HG03354 (cell line): ENCODE data around the gene SAMD5.
"Not testable (repeated sequence)": the region's sequence is repeated elsewhere in the genome, so short reads cannot be mapped to it uniquely, and the experiment has no call there.

ENCODE experiments used
- ATAC-seq: cut with Tn5 transposase; IDR thresholded peaks from one replicate; pipeline ENCODE4 v1.9.1; 2021; ENCODE audit warnings: mild to moderate bottlenecking; ENCODE audit not compliant: unreplicated experiment, poor library complexity, severe bottlenecking

Gene SAMD5

DNA sequence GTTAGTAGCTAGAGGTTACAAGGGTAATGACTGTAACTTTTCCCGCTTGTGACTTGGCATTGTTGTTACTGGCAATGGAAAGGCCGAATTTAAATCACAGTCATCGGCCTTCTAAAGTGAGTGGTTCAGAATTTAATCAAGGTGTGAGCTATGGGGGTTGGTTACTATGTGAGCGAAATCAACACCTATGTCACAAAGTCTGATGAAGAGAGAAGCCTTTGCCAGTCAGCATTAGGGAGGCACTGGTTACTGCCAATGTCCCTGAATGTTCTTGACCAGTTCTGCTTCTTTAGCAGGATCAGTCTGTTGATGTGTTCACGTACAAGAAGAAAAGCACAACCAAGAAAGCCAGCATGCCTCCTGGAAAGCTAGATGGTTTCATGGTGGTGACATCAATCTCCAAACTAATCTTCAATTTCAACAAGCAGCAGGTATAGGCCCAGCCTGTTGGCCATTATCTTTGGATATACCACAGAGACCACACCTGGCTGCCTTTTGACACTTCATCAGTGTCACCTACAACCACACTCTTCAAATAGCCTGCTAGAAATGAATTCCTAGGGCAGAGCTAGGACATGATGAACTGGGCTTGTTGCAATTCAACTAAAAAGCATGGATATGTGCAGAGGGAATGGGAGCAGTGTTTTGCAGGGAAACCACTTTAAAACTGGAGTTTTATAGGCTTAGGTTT lies 17.2 kb downstream of the SAMD5 start:
- no peak for ATAC-seq

DNA sequence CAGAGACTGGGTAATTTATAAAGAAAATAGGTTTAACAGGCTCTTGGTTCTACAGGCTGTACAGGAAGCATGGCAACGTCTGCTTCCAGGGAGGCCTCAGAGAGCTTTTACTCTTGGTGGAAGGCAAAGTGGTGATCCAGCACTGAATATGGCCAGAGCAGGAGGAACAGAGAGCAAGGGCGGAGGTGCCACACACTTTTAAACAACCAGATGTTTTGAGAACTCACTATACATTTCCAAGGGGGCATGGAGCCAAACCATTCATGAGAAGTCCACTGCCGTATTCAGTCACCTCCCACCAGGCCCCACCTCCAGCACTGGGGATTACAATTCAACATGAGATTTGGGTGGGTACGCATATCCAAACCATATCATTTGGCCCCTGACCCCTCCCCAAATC lies 18.7 kb downstream of the SAMD5 start:
- no peak for ATAC-seq

DNA sequence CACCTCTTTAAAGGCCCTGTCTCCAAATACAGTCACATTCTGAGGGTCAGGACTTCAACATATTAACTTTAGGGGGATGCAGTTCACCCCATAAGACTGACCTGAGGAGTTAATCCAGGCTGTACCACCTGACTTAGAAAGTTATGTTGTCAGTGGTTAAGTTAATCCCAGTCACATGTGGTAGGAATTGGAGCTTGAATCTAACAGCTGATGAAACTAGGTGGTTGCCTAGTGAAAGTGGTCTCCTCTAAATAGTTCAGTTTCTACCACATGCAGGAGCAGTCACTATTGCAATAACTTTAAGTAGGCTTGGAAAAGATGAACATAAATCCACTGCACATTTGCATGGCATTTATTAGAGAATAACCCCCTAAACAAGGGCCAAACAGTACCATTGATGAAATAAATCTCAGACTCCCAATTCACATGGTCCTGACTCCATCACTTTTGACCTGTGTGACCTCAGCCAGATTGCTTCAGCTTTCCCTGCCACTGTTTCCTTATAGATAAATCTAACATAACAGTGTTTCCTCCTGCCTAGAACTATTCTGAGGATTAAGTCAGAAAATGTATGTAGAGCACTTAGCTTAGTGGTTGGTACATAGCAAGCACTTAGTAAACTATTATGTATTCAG lies 20.1 kb downstream of the SAMD5 start:
- ATAC-seq = no peak

- ATAC-seq = peak; percentile 70
Observed at GRCh38 chr6:147530132-147531060, 21.9 kb downstream of the SAMD5 start.

- no peak for ATAC-seq
Observed at GRCh38 chr6:147531321-147531720, 22.8 kb downstream of the SAMD5 start.

GRCh38 chr6:147534116-147534860 lies 25.8 kb downstream of the SAMD5 start:
- ATAC-seq = no peak

GRCh38 chr6:147538821-147539220 lies 30.3 kb downstream of the SAMD5 start:
- ATAC-seq = no peak

DNA sequence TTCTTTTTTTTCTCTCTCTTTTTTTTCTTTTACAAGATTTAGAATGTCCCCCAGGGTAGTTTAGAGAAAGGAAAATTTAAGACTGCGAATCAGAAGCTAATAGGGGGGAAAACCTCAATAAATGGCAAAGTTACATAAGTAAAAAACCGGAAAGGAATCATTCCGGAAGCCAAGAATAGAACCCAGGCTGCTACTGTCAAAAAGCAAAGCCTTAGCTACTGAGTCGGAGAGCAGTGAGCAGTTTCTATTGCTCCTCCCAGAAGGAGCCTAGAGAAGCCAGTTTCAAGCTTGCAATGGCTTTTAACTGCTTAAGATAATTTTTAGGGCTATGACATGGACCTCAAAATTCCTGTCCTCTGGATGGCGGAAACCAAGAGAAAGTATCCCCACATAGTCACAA lies 31.6 kb downstream of the SAMD5 start:
- ATAC-seq = no peak

- ATAC-seq = not testable (repeated sequence)
Observed at GRCh38 chr6:147542436-147542835, 33.9 kb downstream of the SAMD5 start.

DNA sequence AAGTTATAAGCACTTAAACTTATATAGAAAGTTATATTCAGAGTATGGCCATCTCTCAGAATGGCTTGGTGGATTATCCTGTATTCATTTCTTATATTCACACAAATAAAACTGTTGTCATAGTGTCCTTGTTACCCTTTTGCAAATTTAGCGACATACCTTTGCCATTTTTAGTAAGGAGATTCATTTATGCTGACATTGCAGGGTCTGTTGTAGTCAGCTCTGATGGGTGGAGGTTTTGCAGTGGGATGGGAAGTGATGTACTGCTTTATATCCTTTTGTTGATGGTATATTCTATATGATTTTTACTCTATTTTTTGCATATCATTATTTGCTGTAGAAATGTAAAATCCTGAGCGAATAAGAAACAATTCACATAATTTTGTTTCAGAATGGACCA lies 35.9 kb downstream of the SAMD5 start:
- no peak for ATAC-seq

DNA sequence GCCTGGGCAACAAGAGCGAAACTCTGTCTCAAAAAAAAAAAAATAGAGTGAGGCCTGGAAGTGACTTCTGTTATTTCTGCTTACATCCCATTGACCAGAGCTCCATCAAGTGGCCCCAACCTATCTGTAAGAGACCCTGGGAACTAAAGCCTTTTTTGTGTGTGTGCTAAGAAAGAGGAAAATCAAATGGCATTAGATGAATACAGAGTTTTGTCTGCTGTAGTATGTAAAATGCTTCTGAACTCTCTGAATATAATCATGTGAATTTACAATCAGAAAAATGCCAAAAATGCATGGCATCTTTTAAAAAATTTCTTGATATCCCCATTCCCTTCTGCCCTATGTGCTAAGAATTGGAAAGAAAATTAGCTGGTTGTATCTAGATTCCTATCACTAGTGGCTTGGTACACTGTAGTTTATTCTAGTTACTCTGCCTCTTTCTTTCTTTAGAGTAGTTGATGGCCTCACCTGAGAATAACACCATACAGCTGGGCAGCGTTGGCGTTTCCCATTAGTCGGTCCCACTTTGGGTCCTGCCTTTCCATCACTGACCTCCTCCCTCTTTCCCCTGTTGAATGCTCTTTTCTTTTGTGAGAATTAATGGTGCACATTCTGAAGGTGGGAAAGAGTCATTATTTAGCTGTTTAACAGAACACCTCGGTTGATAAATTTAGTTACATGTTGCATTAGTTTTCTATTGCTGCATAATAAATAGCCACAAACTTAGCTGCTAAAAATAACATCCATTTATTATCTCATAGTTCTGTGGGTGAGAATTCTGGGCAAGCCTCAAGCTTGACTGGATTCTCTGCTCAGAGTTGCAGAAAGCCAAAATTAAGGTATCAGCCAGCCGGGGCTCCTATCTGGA lies 38.2 kb downstream of the SAMD5 start:
- ATAC-seq = no peak

DNA sequence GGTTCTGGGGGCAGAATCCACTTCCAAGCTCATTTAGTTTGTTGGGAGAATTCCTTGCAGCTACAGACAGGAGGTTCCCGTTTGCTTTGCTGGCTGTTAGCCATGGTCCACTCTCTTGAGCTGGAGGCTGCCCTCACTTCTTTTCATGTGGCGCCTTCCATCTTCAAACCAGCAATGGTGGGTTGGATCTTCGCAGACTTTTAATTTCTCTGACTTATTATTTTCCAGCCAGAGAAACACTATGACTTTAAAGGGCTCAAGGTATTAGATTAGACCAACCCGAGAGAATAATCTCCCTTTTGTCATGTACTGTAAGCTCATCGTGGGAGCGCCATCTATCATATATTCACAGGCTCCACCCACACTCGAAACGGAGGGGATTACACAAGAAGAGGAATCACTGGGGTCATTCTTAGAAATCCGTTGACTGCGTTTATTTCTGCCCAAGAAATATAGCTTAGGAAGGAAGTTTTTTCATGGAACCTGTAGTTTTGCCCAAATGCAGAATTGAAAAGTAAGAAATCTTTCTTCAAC lies 38.9 kb downstream of the SAMD5 start:
- no peak for ATAC-seq

- no peak for ATAC-seq
Observed at GRCh38 chr6:147548921-147549475, 40.5 kb downstream of the SAMD5 start.

GRCh38 chr6:147549531-147549930 lies 41.0 kb downstream of the SAMD5 start:
- no peak for ATAC-seq

DNA sequence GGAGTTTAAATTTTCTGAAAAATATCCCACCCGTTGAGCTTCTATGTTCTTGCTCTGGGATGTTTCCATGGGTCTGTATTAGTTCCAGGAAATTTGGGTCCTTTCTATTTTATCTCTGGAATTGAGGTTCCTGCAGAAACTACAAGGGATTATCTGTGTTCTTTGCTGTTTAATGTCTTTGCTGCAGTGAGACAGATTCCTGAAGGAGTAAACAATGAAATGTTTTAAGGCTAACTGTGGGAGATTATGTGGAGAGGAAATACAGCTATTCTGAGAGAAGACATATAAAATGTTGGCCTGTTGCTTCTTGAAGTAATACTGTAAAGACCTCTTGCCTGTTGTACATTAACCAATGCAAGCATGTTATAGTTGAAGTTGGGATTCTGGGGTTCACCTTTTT lies 43.5 kb downstream of the SAMD5 start:
- no peak for ATAC-seq

DNA sequence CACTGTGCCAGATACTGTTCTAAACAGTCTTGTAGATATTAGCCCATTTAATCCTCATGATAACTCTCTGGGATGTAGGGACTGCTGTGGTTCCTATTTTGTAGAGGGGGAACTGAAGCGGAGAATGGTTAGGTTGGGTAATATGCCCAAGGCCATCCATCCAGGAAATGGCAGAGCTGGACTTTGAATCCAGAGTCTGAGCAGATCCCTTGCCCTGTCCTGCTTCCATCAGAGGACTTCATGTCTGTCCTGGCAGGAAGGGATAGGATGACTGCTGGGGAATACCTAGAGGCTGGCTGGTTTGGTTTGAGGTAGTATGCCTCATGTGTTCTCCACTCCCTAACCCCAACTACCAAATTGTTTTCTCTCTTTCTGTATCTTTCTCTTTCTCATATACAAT lies 44.6 kb downstream of the SAMD5 start:
- ATAC-seq = no peak

DNA sequence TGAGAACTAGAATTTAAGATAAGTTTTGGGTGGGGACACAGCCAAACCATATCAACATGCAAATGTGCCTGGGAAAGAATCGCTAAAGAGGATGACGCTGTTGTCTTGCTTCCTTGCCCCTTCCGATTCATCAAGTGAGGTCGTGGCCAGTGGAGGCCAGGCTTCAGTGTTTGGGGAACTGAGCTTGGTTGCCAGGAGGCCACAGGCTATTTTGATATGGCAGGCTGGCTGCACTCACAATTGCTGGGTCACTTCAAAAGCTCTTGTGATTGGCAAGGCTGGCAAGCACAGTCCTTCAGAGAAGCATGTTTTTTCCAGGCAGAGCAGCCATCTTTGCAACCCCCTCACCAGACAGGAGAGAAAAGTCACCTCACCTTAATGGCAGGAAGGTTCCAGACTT lies 45.8 kb downstream of the SAMD5 start:
- ATAC-seq = no peak

- no peak for ATAC-seq
Observed at GRCh38 chr6:147559006-147559405, 50.5 kb downstream of the SAMD5 start.

- peak; percentile 73 for ATAC-seq
Observed at GRCh38 chr6:147560670-147561069, 52.2 kb downstream of the SAMD5 start.
